Measurements from ENCODE around the gene PIEZO1. TPM values are rescaled to one million over a fixed set of nuclear protein-coding genes. Genes with fewer than 3 reads are reported as not detected.
A peak's percentile ranks its signal among the peaks of the same experiment; 100 is the strongest.

PIEZO1 gene
- total RNA-seq, 5 donors from 2014 or later (not counting 1 experiment from before 2014, with no cell fraction given), result 139 to 274 (median 240) TPM

GRCh38 chr16:88732961-88733294 lies 52.1 kb downstream of the PIEZO1 start:
- Histone ChIP-seq H3K36me3 (ENCODE audit: control insufficient read depth in 2 of 2, extremely low read depth in 1 of 2, insufficient read depth in 1 of 2, low read length in 1 of 2) (peaks cover 16 to 51% of the 10 kb centered on the region in 2 donors), H3K27ac (ENCODE audit: low read length) (no peak overlapping the region), H3K4me3 (ENCODE audit: control insufficient read depth in 1 of 2, extremely low read depth in 1 of 2, low read length in 1 of 2) (no peak overlapping the region), H3K4me1 (ENCODE audit: control insufficient read depth in 1 of 2, extremely low read depth in 1 of 2, insufficient read depth in 2 of 2, low read length in 2 of 2) (peaks cover 0 to 11% of the 10 kb centered on the region in 2 experiments), H3K9me3 (no peaks in the 10 kb centered on the region), H3K27me3 (replicated peaks in 1 of 2; ENCODE audit: control insufficient read depth in 2 of 2, extremely low read depth in 1 of 2, insufficient read depth in 2 of 2, low read length in 1 of 2) (peaks cover 0 to 2% of the 10 kb centered on the region in 2 experiments)
- H3K4me3 Mint-ChIP-seq, result no peak overlapping the region
- 95% methylated on average over 12 of the region's 13 CpGs for WGBS (ENCODE audit: insufficient coverage)
- no peaks in the 10 kb centered on the region for H3K27me3 Mint-ChIP-seq
- no peaks in the 10 kb centered on the region for H3K9me3 Mint-ChIP-seq
- H3K4me1 Mint-ChIP-seq, result peaks cover 0 to 7% (median 0%) of the 10 kb centered on the region in 3 donors
- no peak overlapping the region for H3K27ac Mint-ChIP-seq
- POLR2A ChIA-PET, result no interaction called here
- ATAC-seq (replicated peaks in 1 of 4), result no peak
- no peak for DNase-seq
- CTCF ChIA-PET, result no interaction called here
- H3K36me3 Mint-ChIP-seq, result peaks cover 14% of the 10 kb centered on the region

GRCh38 chr16:88732172-88732960 lies 52.7 kb downstream of the PIEZO1 start:
- POLR2A ChIA-PET, result no interaction called here
- Histone ChIP-seq H3K27ac (ENCODE audit: low read length) (no peak overlapping the region), H3K27me3 (replicated peaks in 1 of 2; ENCODE audit: control insufficient read depth in 2 of 2, extremely low read depth in 1 of 2, insufficient read depth in 2 of 2, low read length in 1 of 2) (no peaks in the 10 kb centered on the region), H3K36me3 (ENCODE audit: control insufficient read depth in 2 of 2, extremely low read depth in 1 of 2, insufficient read depth in 1 of 2, low read length in 1 of 2) (peaks cover 16 to 55% of the 10 kb centered on the region in 2 donors), H3K4me3 (ENCODE audit: control insufficient read depth in 1 of 2, extremely low read depth in 1 of 2, low read length in 1 of 2) (no peak overlapping the region), H3K4me1 (ENCODE audit: control insufficient read depth in 1 of 2, extremely low read depth in 1 of 2, insufficient read depth in 2 of 2, low read length in 2 of 2) (peaks cover 0 to 6% of the 10 kb centered on the region in 2 experiments), H3K9me3 (no peaks in the 10 kb centered on the region)
- DNase-seq (no peak), ATAC-seq (replicated peaks in 1 of 4) (no peak)
- H3K27ac Mint-ChIP-seq, result no peak overlapping the region
- no peaks in the 10 kb centered on the region for H3K9me3 Mint-ChIP-seq
- no peaks in the 10 kb centered on the region for H3K27me3 Mint-ChIP-seq
- peaks cover 0 to 3% (median 0%) of the 10 kb centered on the region in 3 donors for H3K4me1 Mint-ChIP-seq
- WGBS (ENCODE audit: insufficient coverage), result 92% methylated on average over 24 of the region's 30 CpGs
- CTCF ChIA-PET, result interaction anchor here in 1 of 2 donors (0.6 kb wide), 1 partner anchor 62 kb away, joined by 3 read pairs; no protein-coding TSS in a partner anchor
- no peak overlapping the region for H3K4me3 Mint-ChIP-seq
- H3K36me3 Mint-ChIP-seq, result peaks cover 14% of the 10 kb centered on the region

DNA sequence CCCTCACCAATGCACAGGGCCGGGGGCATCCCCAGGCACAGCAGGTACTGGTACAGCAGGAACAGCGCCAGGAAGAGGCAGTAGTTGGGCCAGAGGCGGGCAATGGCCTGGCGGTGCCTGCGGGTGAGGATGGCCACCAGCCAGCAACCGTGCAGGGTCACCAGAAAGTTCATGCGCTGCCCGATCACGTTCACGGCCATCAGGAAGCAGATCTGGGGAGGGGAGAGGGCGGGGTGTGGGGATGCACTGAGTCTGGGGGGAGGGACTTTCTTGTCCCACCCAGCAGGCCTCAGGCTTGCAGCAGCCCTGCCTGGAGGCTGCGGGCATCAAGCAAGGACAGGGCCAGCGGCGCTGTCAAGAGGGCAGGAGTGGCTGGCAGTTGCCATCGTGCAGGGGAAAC lies 53.3 kb downstream of the PIEZO1 start:
- ATAC-seq (replicated peaks in 1 of 4), result no peak
- H3K36me3 ChIP-seq (ENCODE audit: control insufficient read depth in 2 of 2, extremely low read depth in 1 of 2, insufficient read depth in 1 of 2, low read length in 1 of 2), result peaks cover 16 to 61% of the 10 kb centered on the region in 2 donors

GRCh38 chr16:88730632-88731607 lies 54.1 kb downstream of the PIEZO1 start:
- no peak for ATAC-seq (replicated peaks in 1 of 4)
- peaks cover 16% of the 10 kb centered on the region for H3K36me3 Mint-ChIP-seq

More for the DNA sequence above, 53.3 kb downstream of the PIEZO1 start:
- Mint-ChIP-seq H3K27ac (no peak overlapping the region), H3K27me3 (no peaks in the 10 kb centered on the region), H3K4me1 (peaks cover 0 to 3% (median 0%) of the 10 kb centered on the region in 3 donors), H3K9me3 (no peaks in the 10 kb centered on the region), H3K4me3 (no peak overlapping the region), H3K36me3 (peaks cover 14% of the 10 kb centered on the region)
- no peak overlapping the region for H3K4me3 ChIP-seq (ENCODE audit: control insufficient read depth in 1 of 2, extremely low read depth in 1 of 2, low read length in 1 of 2)
- H3K4me1 ChIP-seq (ENCODE audit: control insufficient read depth in 1 of 2, extremely low read depth in 1 of 2, insufficient read depth in 2 of 2, low read length in 2 of 2), result no peaks in the 10 kb centered on the region
- WGBS (ENCODE audit: insufficient coverage), result 90% methylated on average over 8 of the region's 15 CpGs
- DNase-seq, result no peak
- no peaks in the 10 kb centered on the region for H3K9me3 ChIP-seq
- H3K27me3 ChIP-seq (replicated peaks in 1 of 2; ENCODE audit: control insufficient read depth in 2 of 2, extremely low read depth in 1 of 2, insufficient read depth in 2 of 2, low read length in 1 of 2), result no peaks in the 10 kb centered on the region
- CTCF ChIA-PET, result no interaction called here
- no peak overlapping the region for H3K27ac ChIP-seq (ENCODE audit: low read length)
- POLR2A ChIA-PET, result no interaction called here

DNA sequence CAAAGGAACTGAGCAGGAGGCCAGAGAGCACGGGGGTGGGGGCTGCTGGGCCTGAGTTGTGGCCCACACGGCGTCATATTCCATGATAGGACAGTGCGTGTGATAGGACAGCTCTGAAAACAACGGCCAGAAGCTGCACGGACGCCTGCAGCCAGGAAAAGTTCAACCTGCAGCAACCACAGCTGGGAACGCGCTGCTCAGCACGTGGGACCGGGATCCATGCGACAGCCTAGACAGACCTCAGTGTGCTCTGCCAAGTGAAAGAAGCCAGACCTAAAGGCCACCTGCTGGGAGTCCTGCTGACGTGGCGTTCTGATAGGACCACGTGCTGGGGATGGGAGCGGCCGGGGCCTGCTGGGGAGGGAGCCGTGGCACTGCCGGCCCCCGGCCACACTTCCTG lies 57.1 kb downstream of the PIEZO1 start:
- H3K27ac ChIP-seq (ENCODE audit: low read length), result no peak overlapping the region
- H3K27me3 ChIP-seq (replicated peaks in 1 of 2; ENCODE audit: control insufficient read depth in 2 of 2, extremely low read depth in 1 of 2, insufficient read depth in 2 of 2, low read length in 1 of 2), result no peaks in the 10 kb centered on the region
- Mint-ChIP-seq H3K36me3 (peaks cover 22% of the 10 kb centered on the region), H3K27me3 (no peaks in the 10 kb centered on the region), H3K4me3 (no peak overlapping the region), H3K4me1 (peaks cover 0 to 3% (median 0%) of the 10 kb centered on the region in 3 donors), H3K9me3 (no peaks in the 10 kb centered on the region), H3K27ac (no peak overlapping the region)
- no peaks in the 10 kb centered on the region for H3K9me3 ChIP-seq
- ATAC-seq (replicated peaks in 1 of 4), result no peak
- H3K36me3 ChIP-seq (ENCODE audit: control insufficient read depth in 2 of 2, extremely low read depth in 1 of 2, insufficient read depth in 1 of 2, low read length in 1 of 2), result peaks cover 32 to 72% of the 10 kb centered on the region in 2 donors
- ChIA-PET POLR2A (no interaction called here), CTCF (no interaction called here)
- peaks cover 0 to 2% of the 10 kb centered on the region in 2 experiments for H3K4me1 ChIP-seq (ENCODE audit: control insufficient read depth in 1 of 2, extremely low read depth in 1 of 2, insufficient read depth in 2 of 2, low read length in 2 of 2)
- no peak overlapping the region for H3K4me3 ChIP-seq (ENCODE audit: control insufficient read depth in 1 of 2, extremely low read depth in 1 of 2, low read length in 1 of 2)
- no peak for DNase-seq
- WGBS (ENCODE audit: insufficient coverage), result 94% methylated on average over 19 of the region's 20 CpGs

More at GRCh38 chr16:88730632-88731607, 54.1 kb downstream of the PIEZO1 start:
- peak overlapping the region; percentile 28 to 39 for H3K27ac Mint-ChIP-seq
- Histone ChIP-seq H3K4me3 (ENCODE audit: control insufficient read depth in 1 of 2, extremely low read depth in 1 of 2, low read length in 1 of 2) (no peak overlapping the region), H3K27ac (ENCODE audit: low read length) (no peak overlapping the region), H3K9me3 (no peaks in the 10 kb centered on the region), H3K36me3 (ENCODE audit: control insufficient read depth in 2 of 2, extremely low read depth in 1 of 2, insufficient read depth in 1 of 2, low read length in 1 of 2) (peaks cover 16 to 65% of the 10 kb centered on the region in 2 donors), H3K4me1 (ENCODE audit: control insufficient read depth in 1 of 2, extremely low read depth in 1 of 2, insufficient read depth in 2 of 2, low read length in 2 of 2) (no peaks in the 10 kb centered on the region), H3K27me3 (replicated peaks in 1 of 2; ENCODE audit: control insufficient read depth in 2 of 2, extremely low read depth in 1 of 2, insufficient read depth in 2 of 2, low read length in 1 of 2) (no peaks in the 10 kb centered on the region)
- ChIA-PET POLR2A (no interaction called here), CTCF (no interaction called here)
- no peak for DNase-seq
- 96% methylated on average over 28 of the region's 34 CpGs for WGBS (ENCODE audit: insufficient coverage)
- peaks cover 0 to 3% (median 0%) of the 10 kb centered on the region in 3 donors for H3K4me1 Mint-ChIP-seq
- no peak overlapping the region for H3K4me3 Mint-ChIP-seq
- H3K9me3 Mint-ChIP-seq, result no peaks in the 10 kb centered on the region
- H3K27me3 Mint-ChIP-seq, result no peaks in the 10 kb centered on the region

DNA sequence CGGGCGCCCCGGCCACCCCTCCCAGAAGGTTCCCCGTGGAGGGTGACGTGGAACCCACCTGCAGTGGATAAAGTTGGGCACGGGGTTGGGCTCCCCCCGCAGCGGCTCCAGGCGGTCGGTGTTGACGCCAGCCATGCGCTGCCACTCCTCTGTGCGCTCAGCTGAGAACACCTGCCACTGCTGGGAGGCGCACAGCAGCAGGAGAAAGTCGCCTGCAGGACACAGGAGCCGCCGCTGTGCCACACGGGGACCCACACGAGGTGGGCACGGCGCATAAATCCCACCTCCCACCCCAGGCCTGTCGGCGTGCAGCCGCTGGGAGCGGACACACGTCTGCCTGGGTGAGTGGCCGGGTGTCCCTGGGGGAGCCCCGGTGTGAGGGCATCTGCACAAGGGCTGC lies 58.0 kb downstream of the PIEZO1 start:
- H3K4me3 ChIP-seq (ENCODE audit: control insufficient read depth in 1 of 2, extremely low read depth in 1 of 2, low read length in 1 of 2), result no peak overlapping the region
- no peak overlapping the region for H3K4me3 Mint-ChIP-seq
- peaks cover 0 to 2% of the 10 kb centered on the region in 2 experiments for H3K4me1 ChIP-seq (ENCODE audit: control insufficient read depth in 1 of 2, extremely low read depth in 1 of 2, insufficient read depth in 2 of 2, low read length in 2 of 2)
- peaks cover 0 to 3% (median 0%) of the 10 kb centered on the region in 3 donors for H3K4me1 Mint-ChIP-seq
- 96% methylated on average over 25 of the region's 28 CpGs for WGBS (ENCODE audit: insufficient coverage)
- peaks cover 33 to 78% of the 10 kb centered on the region in 2 donors for H3K36me3 ChIP-seq (ENCODE audit: control insufficient read depth in 2 of 2, extremely low read depth in 1 of 2, insufficient read depth in 1 of 2, low read length in 1 of 2)
- ATAC-seq (replicated peaks in 1 of 4), result no peak
- H3K27ac ChIP-seq (ENCODE audit: low read length), result no peak overlapping the region
- H3K9me3 Mint-ChIP-seq, result no peaks in the 10 kb centered on the region
- H3K27me3 Mint-ChIP-seq, result no peaks in the 10 kb centered on the region
- CTCF ChIA-PET, result no interaction called here
- DNase-seq, result no peak
- peaks cover 22% of the 10 kb centered on the region for H3K36me3 Mint-ChIP-seq
- POLR2A ChIA-PET, result no interaction called here
- H3K27me3 ChIP-seq (replicated peaks in 1 of 2; ENCODE audit: control insufficient read depth in 2 of 2, extremely low read depth in 1 of 2, insufficient read depth in 2 of 2, low read length in 1 of 2), result no peaks in the 10 kb centered on the region
- no peak overlapping the region for H3K27ac Mint-ChIP-seq
- H3K9me3 ChIP-seq, result no peaks in the 10 kb centered on the region
